Measurements from ENCODE around the gene SLC39A12.

DNA sequence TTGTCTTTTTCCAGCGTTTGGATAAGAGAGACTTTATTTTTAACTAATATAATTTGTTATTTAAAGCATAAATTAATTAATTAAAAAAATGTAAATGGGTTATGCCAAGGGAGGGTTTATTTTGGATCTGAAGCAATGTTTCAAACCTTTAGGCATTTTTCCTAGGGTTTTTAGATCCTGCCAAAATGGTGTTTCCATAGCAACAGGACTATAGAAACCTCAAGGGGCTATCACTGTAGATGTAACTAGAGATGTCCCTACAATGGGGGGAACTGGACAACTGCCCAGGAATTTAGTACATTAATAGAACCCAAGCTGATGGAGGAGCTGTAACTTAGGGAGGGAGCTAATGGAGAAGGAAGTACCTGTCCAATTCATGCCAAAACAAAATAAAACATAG, 57.3 kb downstream of the SLC39A12 start:
- no peak for TF ChIP-seq POLR2A (IDR thresholded peaks at IDR 0.05)
- TF ChIP-seq, protein P1, sequence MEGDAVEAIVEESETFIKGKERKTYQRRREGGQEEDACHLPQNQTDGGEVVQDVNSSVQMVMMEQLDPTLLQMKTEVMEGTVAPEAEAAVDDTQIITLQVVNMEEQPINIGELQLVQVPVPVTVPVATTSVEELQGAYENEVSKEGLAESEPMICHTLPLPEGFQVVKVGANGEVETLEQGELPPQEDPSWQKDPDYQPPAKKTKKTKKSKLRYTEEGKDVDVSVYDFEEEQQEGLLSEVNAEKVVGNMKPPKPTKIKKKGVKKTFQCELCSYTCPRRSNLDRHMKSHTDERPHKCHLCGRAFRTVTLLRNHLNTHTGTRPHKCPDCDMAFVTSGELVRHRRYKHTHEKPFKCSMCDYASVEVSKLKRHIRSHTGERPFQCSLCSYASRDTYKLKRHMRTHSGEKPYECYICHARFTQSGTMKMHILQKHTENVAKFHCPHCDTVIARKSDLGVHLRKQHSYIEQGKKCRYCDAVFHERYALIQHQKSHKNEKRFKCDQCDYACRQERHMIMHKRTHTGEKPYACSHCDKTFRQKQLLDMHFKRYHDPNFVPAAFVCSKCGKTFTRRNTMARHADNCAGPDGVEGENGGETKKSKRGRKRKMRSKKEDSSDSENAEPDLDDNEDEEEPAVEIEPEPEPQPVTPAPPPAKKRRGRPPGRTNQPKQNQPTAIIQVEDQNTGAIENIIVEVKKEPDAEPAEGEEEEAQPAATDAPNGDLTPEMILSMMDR (IDR thresholded peaks at IDR 0.05), result no peak

Measured in esophagus squamous epithelium (tissue), 4 donors.